ENCODE measurements around the gene OTULINL.

GRCh38 chr5:14627270-14627669, 45.7 kb downstream of the OTULINL start:
- TF ChIP-seq L3MBTL2 (conservative IDR thresholded peaks at IDR 0.05) (no peak), ZNF384 (IDR thresholded peaks at IDR 0.05) (no peak), NFRKB (IDR thresholded peaks at IDR 0.05) (no peak), SP1 (IDR thresholded peaks at IDR 0.05) (no peak), FOXK2 (IDR thresholded peaks at IDR 0.05) (no peak), BHLHE40 (IDR thresholded peaks at IDR 0.05; ENCODE audit: borderline replicate concordance) (no peak), FOXA1 (IDR thresholded peaks at IDR 0.05) (no peak), CTBP1 (IDR thresholded peaks at IDR 0.05; ENCODE audit: borderline replicate concordance) (no peak), HDGF (IDR thresholded peaks at IDR 0.05; ENCODE audit: borderline replicate concordance) (no peak), SUZ12 (IDR thresholded peaks at IDR 0.05) (no peak), PKNOX1 (IDR thresholded peaks at IDR 0.05) (no peak), ARNT (IDR thresholded peaks at IDR 0.05) (no peak), FOXM1 (IDR thresholded peaks at IDR 0.05; ENCODE audit: borderline replicate concordance) (no peak)

Measured in HEK293T (cell line).